Testis (tissue), 2 donors: Measurements from ENCODE around the gene RASGRF1.

ENCODE experiments used
- POLR2A ChIP-seq: fragments of 450-650 bp; IDR thresholded peaks from one replicate; pipeline ENCODE4 v1.6.1; 2017; ENCODE audit warnings: antibody characterized with exemption, mild to moderate bottlenecking, moderate library complexity
- TF ChIP-seq, protein P1 (sequence below), 3 experiments: fragments of 450-650 bp in 2 of 3; fragments of 200-600 bp in 1 of 3; sonication (generic) in 1 of 3; IDR thresholded peaks; one replicate each; pipeline ENCODE4 v1.5.1; 2016 to 2019; ENCODE audit warnings: antibody characterized with exemption in 3 of 3, mild to moderate bottlenecking in 2 of 3, moderate library complexity in 1 of 3

DNA sequence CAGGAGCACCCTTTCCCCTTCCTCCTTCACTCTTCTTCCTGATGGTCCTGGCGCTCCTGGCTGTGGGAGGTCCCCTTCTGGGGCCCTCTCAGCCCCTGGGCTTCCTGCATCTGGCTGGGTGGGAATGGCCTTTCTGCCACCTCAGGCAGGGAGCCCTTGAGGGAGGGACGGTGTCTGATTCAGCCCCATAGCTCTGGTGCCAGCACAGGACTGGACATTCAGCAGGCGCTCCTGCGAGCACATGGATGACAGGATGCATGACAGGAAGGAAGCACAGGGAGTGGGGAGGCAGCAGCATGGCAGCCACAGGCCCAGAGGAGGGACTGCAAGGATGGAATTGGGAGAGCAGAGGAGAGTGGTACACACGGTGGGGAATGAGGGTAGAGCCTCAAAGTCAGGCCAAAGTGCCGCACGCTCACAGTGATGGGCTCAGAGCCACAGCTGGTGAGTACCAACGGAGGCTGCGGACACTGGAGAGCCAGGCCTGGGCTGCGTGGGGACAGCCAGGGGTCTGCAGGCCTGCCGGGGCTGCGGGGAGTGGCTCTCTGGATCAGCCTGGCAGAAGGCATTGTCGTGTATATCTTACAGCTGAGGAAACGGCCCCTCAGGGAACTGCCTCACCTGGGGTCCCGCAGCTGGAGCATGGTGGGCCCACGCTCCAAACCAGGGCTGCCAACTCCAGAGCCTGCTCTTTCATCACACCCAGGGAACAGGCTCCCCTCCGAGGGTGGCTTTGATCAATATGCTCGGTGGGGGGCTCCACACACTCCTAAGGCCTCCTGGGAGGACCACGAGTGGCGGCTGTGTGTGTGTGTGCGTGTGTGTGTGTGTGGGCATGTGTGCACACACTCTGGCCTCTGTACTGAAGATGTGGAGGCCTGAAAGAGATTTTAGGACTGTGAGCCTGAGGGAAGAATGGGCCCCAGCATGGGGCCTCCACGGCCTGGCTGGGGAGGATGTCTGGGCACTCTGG is 94.4 kb downstream of the RASGRF1 start:
- TF ChIP-seq POLR2A, result no peak
- TF ChIP-seq, protein P1, sequence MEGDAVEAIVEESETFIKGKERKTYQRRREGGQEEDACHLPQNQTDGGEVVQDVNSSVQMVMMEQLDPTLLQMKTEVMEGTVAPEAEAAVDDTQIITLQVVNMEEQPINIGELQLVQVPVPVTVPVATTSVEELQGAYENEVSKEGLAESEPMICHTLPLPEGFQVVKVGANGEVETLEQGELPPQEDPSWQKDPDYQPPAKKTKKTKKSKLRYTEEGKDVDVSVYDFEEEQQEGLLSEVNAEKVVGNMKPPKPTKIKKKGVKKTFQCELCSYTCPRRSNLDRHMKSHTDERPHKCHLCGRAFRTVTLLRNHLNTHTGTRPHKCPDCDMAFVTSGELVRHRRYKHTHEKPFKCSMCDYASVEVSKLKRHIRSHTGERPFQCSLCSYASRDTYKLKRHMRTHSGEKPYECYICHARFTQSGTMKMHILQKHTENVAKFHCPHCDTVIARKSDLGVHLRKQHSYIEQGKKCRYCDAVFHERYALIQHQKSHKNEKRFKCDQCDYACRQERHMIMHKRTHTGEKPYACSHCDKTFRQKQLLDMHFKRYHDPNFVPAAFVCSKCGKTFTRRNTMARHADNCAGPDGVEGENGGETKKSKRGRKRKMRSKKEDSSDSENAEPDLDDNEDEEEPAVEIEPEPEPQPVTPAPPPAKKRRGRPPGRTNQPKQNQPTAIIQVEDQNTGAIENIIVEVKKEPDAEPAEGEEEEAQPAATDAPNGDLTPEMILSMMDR (IDR thresholded peaks at IDR 0.05), result no peak
